Left forelimb (tissue), 1 donor: ENCODE results near the gene TMEM163.

ENCODE experiments used
- DNase-seq: peaks from one replicate; pipeline ENCODE4 v3.0.0-alpha.2; 2018; ENCODE audit warnings: low spot score

Gene TMEM163

DNA sequence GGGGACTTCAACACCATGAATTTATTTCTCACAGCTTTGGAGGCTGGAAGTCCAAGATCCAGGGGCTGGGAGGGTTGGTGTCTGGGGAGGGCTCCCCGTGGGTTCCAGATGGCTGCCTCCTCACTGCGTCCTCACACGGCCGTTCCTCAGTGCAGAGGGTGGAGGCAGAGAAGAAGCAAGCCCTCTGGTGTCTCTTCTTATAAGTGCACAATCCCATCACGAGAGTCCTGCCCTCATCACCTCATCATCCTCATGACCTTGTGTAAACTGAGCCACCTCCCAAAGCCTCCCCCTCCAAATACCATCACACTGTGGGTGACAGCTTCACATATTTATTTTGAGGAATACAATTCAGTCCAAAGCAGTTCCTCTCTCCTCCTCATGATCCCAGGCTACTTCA lies 26.3 kb downstream of the TMEM163 start:
- no peak for DNase-seq

GRCh38 chr2:134690629-134691215 lies 28.1 kb downstream of the TMEM163 start:
- DNase-seq: no peak

GRCh38 chr2:134689315-134689714 lies 29.5 kb downstream of the TMEM163 start:
- no peak for DNase-seq

GRCh38 chr2:134685967-134686366 lies 32.8 kb downstream of the TMEM163 start:
- no peak for DNase-seq

DNA sequence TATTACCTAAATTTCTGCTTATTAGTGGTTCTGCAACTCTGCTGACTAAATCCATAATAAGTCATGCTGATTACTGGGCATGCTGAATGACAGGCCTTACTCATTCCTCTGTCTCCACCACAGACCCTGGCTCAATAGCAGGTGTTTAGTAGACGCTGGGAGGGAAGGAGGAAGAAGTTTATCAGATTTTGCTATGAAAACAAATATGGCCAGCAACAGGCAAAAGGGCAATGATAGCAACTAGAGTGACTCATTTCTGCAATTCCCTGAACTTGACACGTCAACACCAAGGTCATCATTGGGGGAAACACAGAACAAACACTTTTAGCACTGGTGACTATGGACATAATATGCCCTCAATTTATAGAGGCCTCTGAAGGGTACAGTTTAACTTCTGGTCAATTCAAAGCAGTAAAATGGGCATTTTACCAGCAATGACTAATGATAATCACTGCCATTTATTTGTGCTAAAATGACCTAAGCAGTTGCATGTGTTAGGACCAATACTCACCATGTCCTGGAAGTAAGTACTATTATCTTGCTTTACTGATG lies 35.2 kb downstream of the TMEM163 start:
- DNase-seq: no peak

DNA sequence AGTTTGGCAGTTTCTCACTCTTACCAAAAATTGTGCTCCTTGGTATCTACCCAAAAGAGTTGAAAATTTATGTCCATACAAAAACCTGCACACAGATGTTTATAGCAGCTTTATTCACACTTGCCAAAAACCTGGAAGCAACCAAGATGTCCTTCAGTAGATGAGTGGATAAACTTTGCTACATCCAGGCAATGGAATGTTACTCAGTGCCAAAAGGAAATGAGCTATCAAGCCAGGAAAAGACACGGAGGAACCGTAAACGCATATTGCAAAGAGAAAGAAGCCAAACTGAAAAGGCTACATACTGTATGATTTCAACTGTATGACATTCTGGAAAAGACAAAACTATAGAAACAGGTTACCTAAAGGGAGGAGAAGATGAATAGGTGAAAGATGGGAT lies 36.1 kb downstream of the TMEM163 start:
- DNase-seq: no peak

DNA sequence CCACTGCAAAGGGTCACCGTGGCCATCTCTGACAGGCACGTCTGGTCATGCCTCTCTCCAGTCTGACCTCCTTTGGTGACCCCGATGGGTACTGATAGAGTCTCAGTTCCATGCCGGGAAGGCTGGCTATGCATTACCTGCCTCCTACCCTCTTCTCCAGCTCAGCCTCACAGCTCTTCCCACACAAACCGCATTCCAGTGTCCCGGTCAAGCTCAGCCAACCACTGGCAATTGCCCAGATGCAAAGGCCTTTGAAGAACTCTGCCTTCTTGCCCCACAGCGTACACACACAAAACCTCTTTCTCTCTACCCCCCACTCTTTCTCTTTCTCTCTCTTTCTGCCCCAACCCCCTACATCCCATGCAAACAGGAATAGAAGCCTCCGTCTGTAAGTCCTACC lies 37.6 kb downstream of the TMEM163 start:
- no peak for DNase-seq

- DNase-seq: no peak
These were observed 39.1 kb downstream of the TMEM163 start for GRCh38 chr2:134679745-134680144.

- no peak for DNase-seq
These were observed 39.5 kb downstream of the TMEM163 start for GRCh38 chr2:134679294-134679693.

- peak; percentile 72 for DNase-seq
These were observed 40.7 kb downstream of the TMEM163 start for GRCh38 chr2:134677856-134678756.

GRCh38 chr2:134676960-134677359 lies 41.8 kb downstream of the TMEM163 start:
- no peak for DNase-seq

DNA sequence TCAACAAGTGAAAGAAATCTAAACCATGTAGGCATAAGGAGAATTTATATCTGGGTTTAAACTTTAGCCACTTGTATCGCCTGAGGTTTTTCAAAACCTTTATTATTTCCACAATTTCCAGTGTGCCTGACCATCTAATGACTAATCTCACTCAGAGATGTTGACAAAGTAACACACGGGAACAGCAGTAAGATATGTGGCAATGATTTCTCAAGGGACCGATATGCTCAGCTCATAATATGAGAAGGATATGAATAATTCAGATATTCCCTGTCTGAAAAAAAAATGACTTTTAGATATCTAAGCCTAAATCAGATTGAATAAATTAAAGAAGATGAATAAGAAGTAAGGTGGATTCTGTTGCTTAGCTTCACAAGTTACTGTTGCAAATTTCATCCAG lies 43.5 kb downstream of the TMEM163 start:
- no peak for DNase-seq

GRCh38 chr2:134674687-134675086 lies 44.1 kb downstream of the TMEM163 start:
- no peak for DNase-seq

DNA sequence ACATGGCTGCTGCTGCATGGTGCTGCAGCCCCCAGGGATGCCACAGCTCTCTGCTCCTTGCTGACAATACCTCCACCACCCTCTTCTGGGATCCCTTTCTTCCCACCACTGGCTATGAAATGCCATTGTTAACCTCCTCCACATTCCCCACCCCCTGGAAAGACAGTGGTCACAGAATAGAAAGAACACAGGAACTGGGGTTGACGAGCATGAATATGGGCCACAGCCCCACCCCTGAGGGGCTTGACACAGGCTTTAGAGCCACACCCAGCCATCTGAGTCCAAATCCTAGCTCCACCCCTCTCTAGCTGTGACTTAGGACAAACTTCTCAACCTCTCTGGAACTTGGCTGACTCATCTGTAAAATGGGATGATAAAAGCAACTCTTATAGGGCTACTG lies 47.3 kb downstream of the TMEM163 start:
- DNase-seq: no peak

GRCh38 chr2:134670955-134671354 lies 47.8 kb downstream of the TMEM163 start:
- no peak for DNase-seq

DNA sequence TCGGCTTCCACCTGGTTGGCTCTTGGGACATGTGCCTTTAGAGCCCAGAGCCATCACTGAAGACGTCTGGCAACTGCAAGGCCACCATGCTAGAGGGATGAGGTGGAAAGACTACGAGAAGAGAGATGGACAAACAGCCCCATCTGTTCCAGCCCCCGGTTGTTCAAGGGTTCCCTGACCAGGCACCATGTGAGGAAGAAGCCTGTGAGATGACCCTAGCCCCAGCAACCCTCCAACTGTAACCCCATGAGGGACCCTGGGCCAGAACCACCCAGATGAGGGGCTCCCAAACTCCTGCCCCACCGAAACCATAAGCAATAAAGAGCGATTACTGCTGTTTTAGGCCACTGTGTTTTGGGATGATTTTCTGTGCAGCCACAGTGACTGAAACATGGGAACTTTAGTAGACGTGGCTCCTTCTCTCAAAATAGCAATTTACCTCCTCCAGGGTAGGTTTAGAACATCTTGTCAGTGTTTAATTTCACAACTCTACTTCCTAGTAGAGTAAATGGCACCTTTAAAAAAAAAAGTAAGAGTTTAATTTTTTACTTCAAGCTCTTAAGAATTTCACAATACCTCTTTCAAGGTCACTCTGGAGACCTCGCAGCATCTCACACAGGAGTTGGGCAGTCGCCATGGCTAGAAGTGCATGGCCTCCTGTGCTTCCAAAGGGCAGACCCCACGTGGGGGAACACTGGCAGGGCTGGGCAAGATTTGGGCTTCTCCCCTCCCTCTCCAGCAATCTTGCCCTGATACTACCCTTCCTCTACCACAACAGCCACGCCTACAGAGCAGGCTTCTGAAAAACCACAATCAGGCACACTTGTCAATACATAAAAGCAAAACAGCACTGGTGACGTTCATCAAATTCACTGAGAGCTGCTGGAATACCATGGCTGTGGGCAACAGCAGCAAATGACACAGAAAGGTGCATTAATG lies 48.8 kb downstream of the TMEM163 start:
- no peak for DNase-seq

- no peak for DNase-seq
These were observed 50.0 kb downstream of the TMEM163 start for GRCh38 chr2:134668821-134669220.

GRCh38 chr2:134667541-134667940 lies 51.3 kb downstream of the TMEM163 start:
- no peak for DNase-seq

DNA sequence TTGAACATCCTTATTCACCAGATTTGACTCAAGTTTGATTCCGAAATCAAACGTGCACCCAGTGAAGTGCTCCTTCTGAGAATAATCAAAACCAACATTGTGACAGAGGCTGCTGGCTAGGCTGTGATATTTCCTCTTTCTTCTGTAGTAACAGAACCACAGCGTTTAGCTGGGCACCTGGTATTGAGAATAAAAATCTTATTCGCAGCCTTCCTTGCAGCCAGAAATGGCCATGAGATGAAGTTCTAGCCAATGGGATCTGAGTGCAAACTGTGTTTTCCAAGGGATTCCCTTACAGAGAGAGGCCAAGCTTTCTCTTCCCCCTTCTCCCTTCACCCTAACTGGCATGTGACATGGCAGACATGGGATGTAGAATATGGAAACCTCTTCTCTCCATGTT lies 51.7 kb downstream of the TMEM163 start:
- no peak for DNase-seq

- DNase-seq: no peak
These were observed 52.9 kb downstream of the TMEM163 start for GRCh38 chr2:134665727-134666506.
